A673 (cell line): ENCODE measurements around the gene PBXIP1. TPM values are rescaled to one million over a fixed set of nuclear protein-coding genes. Genes with fewer than 3 reads are reported as not detected.

Experiments
- BruUV-seq: library from RNA; stranded (reverse); fragments of 400-500 nt; replicated peaks from 2 replicates; lab custom pipeline; 2021; lab: Mats Ljungman, UMichigan
- CTCF ChIA-PET: fragments of 300-600 bp; sonication (Branson Sonifier 250); formaldehyde crosslinking; loops from one replicate; lab custom pipeline; 2022; ENCODE audit warnings: antibody characterized with exemption; lab: Charles Lee
- POLR2A ChIA-PET: fragments of 300-600 bp; sonication (Branson Sonifier 250); formaldehyde crosslinking; loops from one replicate; lab custom pipeline; 2022; ENCODE audit warnings: antibody characterized with exemption; ENCODE audit not compliant: low non-redundant PET; lab: Charles Lee
- DNase-seq: peaks from one replicate; pipeline ENCODE4 v3.0.0-alpha.2; 2015; ENCODE audit warnings: low spot score
- H3K27ac ChIP-seq: fragments of 200-600 bp; sonication (generic); 2 replicates; pipeline ENCODE4 v1.5.1; 2016; ENCODE audit warnings: mixed run types, low read depth, mild to moderate bottlenecking, mixed read lengths, antibody characterized with exemption, low read length; ENCODE audit not compliant: poor library complexity, severe bottlenecking
- H3K27me3 ChIP-seq: fragments of 200-600 bp; sonication (generic); replicated peaks from 2 replicates; pipeline ENCODE4 v1.6.1; 2017; ENCODE audit warnings: mixed run types, low read depth, mild to moderate bottlenecking, mixed read lengths, antibody characterized with exemption, low read length; ENCODE audit not compliant: insufficient read depth, poor library complexity
- H3K36me3 ChIP-seq: fragments of 200-600 bp; sonication (generic); 2 replicates; pipeline ENCODE4 v1.6.1; 2016; ENCODE audit warnings: mixed run types, mild to moderate bottlenecking, mixed read lengths, antibody characterized with exemption, low read length; ENCODE audit not compliant: insufficient read depth, poor library complexity, severe bottlenecking
- H3K4me1 ChIP-seq: fragments of 200-600 bp; sonication (generic); 2 replicates; pipeline ENCODE4 v1.6.1; 2017; ENCODE audit warnings: mixed run types, mild to moderate bottlenecking, mixed read lengths, antibody characterized with exemption, low read length; ENCODE audit not compliant: insufficient read depth, poor library complexity, severe bottlenecking
- H3K4me3 ChIP-seq: fragments of 200-600 bp; sonication (generic); 2 replicates; pipeline ENCODE4 v1.5.1; 2016; ENCODE audit warnings: low read depth, mixed run types, mild to moderate bottlenecking, mixed read lengths, low read length; ENCODE audit not compliant: poor library complexity, severe bottlenecking
- H3K9me3 ChIP-seq: fragments of 200-600 bp; sonication (generic); 2 replicates; pipeline ENCODE4 v1.6.1; 2016; ENCODE audit warnings: mixed run types, low read depth, mild to moderate bottlenecking, mixed read lengths, antibody characterized with exemption, low read length; ENCODE audit not compliant: poor library complexity, severe bottlenecking
- CTCF ChIP-seq: fragments of 300-800, 200-600 bp; sonication (generic); conservative IDR thresholded peaks from 2 replicates; pipeline ENCODE4 v1.5.1; 2017; ENCODE audit warnings: low read depth, mild to moderate bottlenecking, antibody characterized with exemption, low read length, moderate library complexity, mixed read lengths
- EZH2 ChIP-seq: fragments of 200-600 bp; sonication (generic); IDR thresholded peaks from 2 replicates; pipeline ENCODE4 v1.6.1; 2017; ENCODE audit warnings: borderline replicate concordance, low read depth, mild to moderate bottlenecking, mixed read lengths, antibody characterized with exemption, low read length; ENCODE audit not compliant: poor library complexity, severe bottlenecking
- intact Hi-C: fragments of 100-400 bp; cut with micrococcal nuclease; formaldehyde crosslinking; loops from one replicate; pipeline ENCODE4 v1.10.0; 2022; ENCODE audit not compliant: unreplicated experiment
- total RNA-seq: library from RNA; stranded (reverse); gene quantifications from 2 replicates; pipeline ENCODE4 v1.2.3, GENCODE V29; 2021

PBXIP1 gene
- total RNA-seq, 1 experiment from 2014 or later: 12.7 TPM

DNA sequence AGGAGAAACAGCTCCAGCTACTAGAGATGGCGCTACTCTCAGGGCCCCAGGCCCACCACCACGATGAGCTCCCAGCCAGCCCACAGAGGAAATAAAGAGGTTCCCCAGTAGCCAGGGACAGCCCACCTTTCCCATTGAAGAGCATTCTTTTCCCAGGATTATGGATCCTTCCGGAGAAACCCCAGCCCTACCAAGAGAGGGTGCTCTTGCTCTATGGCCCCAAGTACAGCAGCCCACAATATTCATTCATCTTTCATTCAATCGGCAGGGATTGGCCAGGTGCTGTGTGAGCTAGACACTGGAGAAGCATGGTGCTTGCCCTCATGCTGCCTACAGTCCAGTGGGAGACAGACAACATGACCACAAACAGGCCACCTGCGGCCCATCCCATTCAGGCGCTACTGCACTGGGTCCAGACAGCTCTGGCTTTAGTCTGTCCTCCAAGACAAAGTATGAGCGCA is 49.2 kb downstream of the PBXIP1 start:
- Histone ChIP-seq H3K27ac (no peak overlapping the region), H3K27me3 (no peaks in the 10 kb centered on the region), H3K4me3 (no peak overlapping the region), H3K4me1 (no peaks in the 10 kb centered on the region), H3K9me3 (no peaks in the 10 kb centered on the region), H3K36me3 (no peaks in the 10 kb centered on the region)
- intact Hi-C loops: no loop called here
- POLR2A ChIA-PET: no interaction called here
- no TSS peak for BruUV-seq
- TF ChIP-seq CTCF (peak; percentile 37), EZH2 (no peak)
- no peak for DNase-seq
- CTCF ChIA-PET: interaction anchor here (0.5 kb wide), 1 partner anchor 64 kb away, joined by 6 read pairs; no protein-coding TSS in a partner anchor

DNA sequence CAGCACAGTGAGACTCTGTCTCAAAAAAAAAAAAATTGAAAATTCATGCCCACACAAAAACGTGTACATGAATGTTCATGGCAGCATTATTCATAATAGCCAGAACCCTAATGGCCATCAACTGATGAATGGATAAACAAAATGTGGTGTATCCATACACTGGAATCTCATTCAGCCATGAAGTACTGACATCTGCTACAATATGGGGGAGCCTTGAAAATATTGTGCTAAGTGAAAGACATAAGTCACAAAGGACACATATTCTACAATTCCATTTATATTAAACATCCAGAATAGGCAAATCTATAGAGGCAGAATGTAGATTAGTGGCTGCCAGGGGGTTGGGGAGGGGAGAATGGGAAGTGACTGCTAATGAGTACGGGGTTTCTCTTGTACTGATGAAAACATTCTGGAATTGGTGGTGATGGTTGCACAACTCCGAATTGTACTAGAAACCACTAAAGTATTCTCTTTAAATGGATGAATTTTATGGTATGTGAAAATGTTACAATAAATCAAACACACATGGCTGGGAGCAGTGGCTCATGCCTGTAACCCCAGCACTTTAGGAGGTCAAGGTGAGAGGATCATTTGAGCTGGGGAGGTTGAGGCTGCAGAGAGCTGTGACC is 52.8 kb downstream of the PBXIP1 start:
- Histone ChIP-seq H3K36me3 (no peaks in the 10 kb centered on the region), H3K4me3 (no peak overlapping the region), H3K27ac (no peak overlapping the region), H3K9me3 (no peaks in the 10 kb centered on the region), H3K27me3 (no peaks in the 10 kb centered on the region), H3K4me1 (no peaks in the 10 kb centered on the region)
- intact Hi-C loops: no loop called here
- POLR2A ChIA-PET: no interaction called here
- TF ChIP-seq EZH2: no peak
- no peak for TF ChIP-seq CTCF
- CTCF ChIA-PET: no interaction called here
- BruUV-seq: no TSS peak
- no peak for DNase-seq

- POLR2A ChIA-PET: no interaction called here
- intact Hi-C loops: no loop called here
- H3K9me3 ChIP-seq: no peaks in the 10 kb centered on the region
- H3K4me1 ChIP-seq: peaks cover 3% of the 10 kb centered on the region
- no peak overlapping the region for H3K27ac ChIP-seq
- no peak for DNase-seq
- no peak overlapping the region for H3K4me3 ChIP-seq
- TF ChIP-seq CTCF: no peak
- TF ChIP-seq EZH2: no peak
- CTCF ChIA-PET: no interaction called here
- no TSS peak for BruUV-seq
- H3K36me3 ChIP-seq: no peaks in the 10 kb centered on the region
- no peaks in the 10 kb centered on the region for H3K27me3 ChIP-seq
Measured at GRCh38 chr1:154901591-154901990, 54.3 kb downstream of the PBXIP1 start.
